ENCODE data around the gene THTPA.

Gene THTPA

DNA sequence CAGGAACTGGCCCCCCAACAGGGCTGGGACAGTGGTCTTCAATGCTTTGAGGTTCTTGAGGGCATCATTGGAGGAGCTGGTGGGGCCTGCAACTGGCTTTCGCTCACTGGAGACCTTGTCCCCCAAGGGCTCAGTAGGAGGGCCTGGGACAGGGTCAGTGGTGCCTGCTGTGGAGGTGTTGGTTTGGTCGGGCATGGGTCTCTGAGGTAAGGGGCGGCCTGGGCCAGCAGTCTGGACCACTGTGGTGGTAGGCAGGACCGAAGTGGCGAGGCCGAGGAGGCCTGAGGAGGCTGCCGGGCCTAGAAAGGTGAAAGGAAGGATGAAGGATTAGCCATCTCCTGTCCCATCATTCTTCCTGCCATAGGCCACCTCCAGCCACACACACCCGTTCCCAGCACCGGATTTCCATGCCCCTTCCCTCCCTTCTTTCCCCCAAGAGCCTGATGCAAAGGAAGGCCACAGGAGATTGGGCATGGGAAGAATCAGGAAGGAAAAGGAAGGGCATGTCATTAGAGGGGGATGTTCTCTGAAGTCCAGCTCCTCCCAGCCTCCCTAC is 33.4 kb upstream of the THTPA start:
- FAIRE-seq = no peak
- no peak for TF ChIP-seq POLR2AphosphoS5 (IDR thresholded peaks at IDR 0.05; ENCODE audit: low read depth, low read length)
- no peak for TF ChIP-seq POLR2A (IDR thresholded peaks at IDR 0.05; ENCODE audit: low read depth, low read length)
- TF ChIP-seq TAF1 (IDR thresholded peaks at IDR 0.05; ENCODE audit: borderline replicate concordance, low read depth, low read length) = no peak

DNA sequence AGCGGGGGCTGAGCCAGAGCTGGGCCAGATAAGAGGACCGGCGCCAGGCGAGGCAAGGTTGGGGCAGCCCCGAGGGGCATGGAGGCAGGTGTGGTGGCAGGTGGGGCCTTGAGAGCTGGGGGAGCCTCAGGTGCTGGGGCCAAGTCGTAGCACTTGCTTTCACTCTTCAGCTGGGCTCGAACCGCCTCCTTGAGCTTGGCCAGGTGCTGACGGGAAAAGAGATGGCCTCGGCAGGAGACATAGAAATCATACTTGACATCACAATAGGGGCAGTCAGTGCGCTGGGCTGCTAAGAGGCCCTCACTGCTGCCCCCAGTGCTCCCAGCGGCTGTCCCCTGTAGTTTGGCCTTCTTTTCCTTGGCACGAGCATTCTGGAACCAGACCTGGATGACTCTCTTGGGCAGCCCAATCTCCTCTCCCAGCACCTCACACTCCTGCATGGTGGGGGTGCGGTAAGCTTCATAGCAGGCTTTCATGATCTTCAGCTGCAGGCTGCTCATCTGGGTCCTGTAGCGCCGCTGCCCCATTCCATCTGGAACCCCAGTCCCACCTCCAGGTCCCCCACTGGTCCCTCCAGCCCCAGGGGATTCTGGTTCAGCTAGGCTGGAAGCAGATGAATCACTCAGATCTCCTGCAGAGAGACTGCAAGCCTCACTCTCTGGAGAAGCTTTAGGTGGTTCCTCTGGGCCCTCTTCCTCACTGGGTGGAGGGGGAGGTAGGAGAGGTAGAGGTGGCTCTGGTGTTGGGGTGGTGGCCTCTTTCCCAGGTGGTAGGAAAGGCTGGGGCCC is 32.6 kb upstream of the THTPA start:
- TF ChIP-seq POLR2AphosphoS5 (IDR thresholded peaks at IDR 0.05; ENCODE audit: low read depth, low read length) = no peak
- no peak for TF ChIP-seq POLR2A (IDR thresholded peaks at IDR 0.05; ENCODE audit: low read depth, low read length)
- TF ChIP-seq TAF1 (IDR thresholded peaks at IDR 0.05; ENCODE audit: borderline replicate concordance, low read depth, low read length) = no peak
- no peak for DNase-seq (ENCODE audit: insufficient read length)
- no peak for FAIRE-seq

More for the DNA sequence above, 33.4 kb upstream of the THTPA start:
- no peak for DNase-seq (ENCODE audit: insufficient read length)

DNA sequence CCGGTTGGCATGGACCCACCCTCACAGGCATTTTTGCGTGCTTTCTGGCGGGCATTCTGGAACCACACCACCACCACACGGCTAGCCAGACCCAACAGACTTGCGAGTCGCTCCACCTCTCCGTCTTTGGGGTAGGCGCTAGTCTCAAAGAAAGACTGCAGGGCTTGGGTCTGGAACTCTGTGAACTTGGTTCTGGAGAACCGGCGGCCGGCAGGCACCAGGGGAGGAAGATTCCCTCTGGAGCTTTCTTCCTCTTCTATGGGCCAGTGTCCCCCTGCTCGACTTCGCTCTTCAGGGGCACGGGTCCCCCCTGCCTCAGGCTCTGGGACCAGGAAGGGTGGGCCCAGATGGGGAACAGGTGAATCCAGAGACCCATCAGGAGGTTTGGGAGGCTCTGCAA is 31.1 kb upstream of the THTPA start:
- FAIRE-seq (no peak), DNase-seq (ENCODE audit: insufficient read length) (no peak)
- TF ChIP-seq POLR2A (IDR thresholded peaks at IDR 0.05; ENCODE audit: low read depth, low read length) (no peak), POLR2AphosphoS5 (IDR thresholded peaks at IDR 0.05; ENCODE audit: low read depth, low read length) (no peak), TAF1 (IDR thresholded peaks at IDR 0.05; ENCODE audit: borderline replicate concordance, low read depth, low read length) (no peak)

DNA sequence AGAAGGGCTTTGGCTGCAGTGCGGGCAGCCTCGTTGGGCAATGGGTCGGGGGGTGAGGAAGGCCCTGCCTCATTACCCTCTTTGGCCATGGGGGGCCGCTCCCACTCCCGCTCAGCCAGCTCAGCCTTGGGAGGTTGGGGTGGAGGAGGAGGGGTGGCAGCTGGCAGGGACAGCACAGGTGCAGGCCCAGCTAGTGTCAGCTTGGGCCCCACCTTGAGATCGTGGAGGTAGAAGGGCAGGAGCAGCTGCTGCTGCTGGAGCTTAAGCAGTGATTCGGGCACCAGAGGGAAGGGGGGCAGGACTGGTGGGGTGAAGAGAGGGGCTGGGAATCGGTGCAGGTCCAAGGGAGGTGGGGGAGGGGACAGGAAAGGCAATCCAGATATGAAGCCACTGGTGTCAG is 30.5 kb upstream of the THTPA start:
- TF ChIP-seq TAF1 (IDR thresholded peaks at IDR 0.05; ENCODE audit: borderline replicate concordance, low read depth, low read length) = no peak
- no peak for TF ChIP-seq POLR2A (IDR thresholded peaks at IDR 0.05; ENCODE audit: low read depth, low read length)
- TF ChIP-seq POLR2AphosphoS5 (IDR thresholded peaks at IDR 0.05; ENCODE audit: low read depth, low read length) = no peak
- DNase-seq (ENCODE audit: insufficient read length) (no peak), FAIRE-seq (no peak)

DNA sequence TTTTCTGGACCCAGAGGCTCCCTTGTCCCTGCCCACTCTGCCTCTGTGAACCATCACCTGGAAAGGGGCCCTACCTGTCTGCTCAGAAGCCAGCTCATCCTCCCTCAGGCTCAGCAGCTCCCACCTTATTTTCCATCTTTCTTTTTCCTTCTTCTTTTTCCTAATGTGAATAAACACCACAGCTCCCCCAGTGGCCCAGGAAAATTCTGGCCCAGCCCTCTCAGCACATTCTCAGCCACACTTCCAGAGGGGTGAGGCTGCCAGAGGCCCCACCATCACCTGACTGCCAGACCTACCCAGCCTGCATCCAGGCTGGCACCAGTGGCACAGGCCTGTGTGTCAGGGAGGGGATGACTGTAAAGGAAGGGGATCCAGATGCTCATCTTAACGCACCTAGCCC is 27.5 kb upstream of the THTPA start:
- FAIRE-seq = no peak
- DNase-seq (ENCODE audit: insufficient read length) = no peak
- no peak for TF ChIP-seq POLR2AphosphoS5 (IDR thresholded peaks at IDR 0.05; ENCODE audit: low read depth, low read length)
- TF ChIP-seq TAF1 (IDR thresholded peaks at IDR 0.05; ENCODE audit: borderline replicate concordance, low read depth, low read length) = no peak
- TF ChIP-seq POLR2A (IDR thresholded peaks at IDR 0.05; ENCODE audit: low read depth, low read length) = no peak

DNA sequence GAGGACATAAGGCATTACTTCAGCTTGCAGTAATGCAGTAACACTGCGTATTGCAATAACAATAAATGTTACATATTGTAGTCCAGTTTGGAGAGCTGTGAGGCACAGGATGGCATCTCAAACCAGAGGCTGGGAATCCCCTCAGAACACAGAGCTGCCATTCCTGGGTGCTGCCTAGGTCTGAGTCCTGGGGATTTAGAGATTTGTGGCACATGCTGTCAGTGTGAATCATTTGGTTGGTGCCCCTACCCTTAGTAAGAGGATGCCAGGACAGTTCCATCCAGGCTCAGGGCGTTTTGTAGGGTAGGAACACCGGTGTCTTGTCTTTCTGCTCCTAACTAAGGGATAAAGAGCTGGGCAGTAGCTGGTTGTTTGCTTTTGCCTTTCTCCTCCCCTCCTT is 27.1 kb upstream of the THTPA start:
- no peak for FAIRE-seq
- TF ChIP-seq POLR2A (IDR thresholded peaks at IDR 0.05; ENCODE audit: low read depth, low read length) (no peak), TAF1 (IDR thresholded peaks at IDR 0.05; ENCODE audit: borderline replicate concordance, low read depth, low read length) (no peak), POLR2AphosphoS5 (IDR thresholded peaks at IDR 0.05; ENCODE audit: low read depth, low read length) (no peak)
- no peak for DNase-seq (ENCODE audit: insufficient read length)

DNA sequence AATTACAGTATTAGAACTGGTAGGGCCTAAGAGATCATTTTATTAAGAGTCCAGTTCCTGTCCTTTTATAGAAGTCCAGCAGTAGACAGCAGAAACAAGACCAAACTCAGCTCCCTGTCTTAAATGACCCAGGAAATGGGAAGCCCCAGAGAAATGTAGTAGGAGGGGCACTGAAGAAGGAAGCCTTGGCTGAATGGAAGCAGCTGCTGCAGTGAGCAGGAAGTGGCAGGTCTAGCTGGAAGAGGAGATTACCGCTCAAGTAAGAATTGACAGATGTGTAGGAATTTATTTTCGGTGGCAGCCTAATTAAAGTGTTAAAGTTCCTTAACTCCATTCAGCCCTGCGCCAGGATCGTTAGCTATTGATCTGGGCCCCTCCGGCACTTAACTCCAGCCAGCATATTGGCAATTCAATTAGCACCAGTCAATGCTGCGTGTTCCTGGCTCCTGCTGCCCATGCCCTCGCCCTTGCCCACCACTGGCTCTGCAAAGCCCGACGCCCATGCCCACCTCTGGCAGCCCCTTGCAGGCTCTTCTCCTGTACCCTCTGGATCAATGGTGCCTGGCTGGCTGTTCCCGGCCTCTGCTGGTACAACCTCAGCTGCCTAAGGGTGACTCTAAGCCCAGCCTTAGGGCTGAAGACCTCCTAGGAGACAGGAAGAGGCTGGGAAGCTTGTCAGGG is 25.6 kb upstream of the THTPA start:
- DNase-seq (ENCODE audit: insufficient read length) = no peak
- no peak for FAIRE-seq
- TF ChIP-seq TAF1 (IDR thresholded peaks at IDR 0.05; ENCODE audit: borderline replicate concordance, low read depth, low read length) (no peak), POLR2A (IDR thresholded peaks at IDR 0.05; ENCODE audit: low read depth, low read length) (no peak), POLR2AphosphoS5 (IDR thresholded peaks at IDR 0.05; ENCODE audit: low read depth, low read length) (no peak)

DNA sequence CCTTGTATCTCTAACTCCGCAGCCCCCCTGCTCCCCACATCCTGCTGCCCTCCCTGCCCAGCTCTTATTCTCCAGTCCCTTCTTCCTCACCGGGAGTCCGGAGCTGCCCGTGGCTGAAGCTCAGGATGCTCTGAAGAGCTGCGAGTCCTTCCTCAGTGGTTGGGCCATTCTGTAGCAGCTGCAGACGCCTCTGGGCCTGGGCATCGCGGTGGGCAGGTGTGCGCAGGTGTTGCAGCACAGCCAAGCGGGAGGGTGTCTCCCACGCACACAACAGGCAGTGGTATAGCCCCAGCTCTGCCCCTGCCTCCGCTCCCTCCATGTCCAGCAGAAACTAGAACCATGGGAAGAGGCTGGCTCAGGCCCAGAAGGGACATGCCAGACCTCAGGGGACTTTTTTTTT is 24.7 kb upstream of the THTPA start:
- no peak for DNase-seq (ENCODE audit: insufficient read length)
- no peak for FAIRE-seq
- TF ChIP-seq TAF1 (IDR thresholded peaks at IDR 0.05; ENCODE audit: borderline replicate concordance, low read depth, low read length) (no peak), POLR2AphosphoS5 (IDR thresholded peaks at IDR 0.05; ENCODE audit: low read depth, low read length) (no peak), POLR2A (IDR thresholded peaks at IDR 0.05; ENCODE audit: low read depth, low read length) (no peak)

DNA sequence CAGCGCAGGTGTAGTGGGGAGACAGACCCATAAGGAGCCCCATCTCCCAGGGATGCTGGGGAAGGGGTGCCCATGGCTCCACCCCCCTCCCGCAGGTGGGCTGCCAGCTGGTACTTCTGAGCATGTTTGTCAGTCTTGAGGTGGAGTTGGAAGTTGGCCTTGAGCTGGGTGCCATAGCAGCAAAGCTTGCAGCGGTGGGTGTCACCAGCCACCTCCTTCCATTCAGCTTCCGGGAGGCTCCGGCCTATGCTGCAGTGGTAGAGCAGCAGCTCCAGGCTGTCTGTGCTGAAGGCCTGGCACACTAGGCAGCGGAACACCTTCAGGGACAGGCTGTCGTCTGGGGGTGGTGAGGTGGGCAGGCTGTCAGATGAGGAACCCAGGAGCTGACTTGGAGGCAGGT is 23.4 kb upstream of the THTPA start:
- TF ChIP-seq POLR2A (IDR thresholded peaks at IDR 0.05; ENCODE audit: low read depth, low read length) (no peak), TAF1 (IDR thresholded peaks at IDR 0.05; ENCODE audit: borderline replicate concordance, low read depth, low read length) (no peak), POLR2AphosphoS5 (IDR thresholded peaks at IDR 0.05; ENCODE audit: low read depth, low read length) (no peak)
- no peak for FAIRE-seq
- no peak for DNase-seq (ENCODE audit: insufficient read length)

DNA sequence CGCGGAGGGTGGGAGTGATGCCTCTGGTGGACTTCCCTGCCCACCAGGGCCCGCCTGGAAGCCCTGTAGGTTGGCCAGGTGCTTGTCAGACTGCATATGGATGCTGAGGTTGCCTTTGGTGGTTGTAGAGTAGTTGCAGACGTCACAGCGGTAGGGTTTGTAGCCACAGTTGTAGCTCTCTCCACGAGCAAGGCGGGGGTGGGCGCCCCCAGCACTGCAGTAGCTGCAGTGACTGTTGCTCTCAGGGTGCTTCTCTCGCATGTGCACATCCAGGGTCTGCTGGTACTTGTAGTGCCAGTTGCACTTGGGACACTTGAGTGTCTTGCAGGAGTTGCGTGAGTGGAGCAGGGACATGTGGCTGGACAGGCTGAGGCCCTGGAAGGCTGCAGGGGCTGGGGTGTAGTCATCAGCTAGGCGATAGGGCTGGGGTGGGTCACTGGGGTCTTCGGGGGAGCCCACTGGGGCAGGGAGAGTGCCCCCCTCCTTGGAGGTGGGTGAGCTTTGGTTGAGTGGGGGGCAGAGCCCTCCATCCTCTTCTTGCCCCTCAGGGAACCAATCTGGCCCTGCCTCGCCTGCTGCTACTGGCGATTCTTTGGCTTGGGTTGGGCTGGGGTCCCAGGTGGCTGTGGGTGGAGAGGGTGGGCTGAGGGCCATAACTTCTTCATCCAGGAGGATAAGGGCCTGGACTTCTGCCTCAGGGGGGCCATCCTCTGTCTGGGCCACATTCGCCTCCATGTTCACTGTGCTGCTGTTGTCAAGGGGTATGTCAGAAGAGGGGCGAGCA is 22.2 kb upstream of the THTPA start:
- DNase-seq (ENCODE audit: insufficient read length) (no peak), FAIRE-seq (no peak)
- TF ChIP-seq POLR2AphosphoS5 (IDR thresholded peaks at IDR 0.05; ENCODE audit: low read depth, low read length) (no peak), TAF1 (IDR thresholded peaks at IDR 0.05; ENCODE audit: borderline replicate concordance, low read depth, low read length) (no peak), POLR2A (IDR thresholded peaks at IDR 0.05; ENCODE audit: low read depth, low read length) (no peak)

DNA sequence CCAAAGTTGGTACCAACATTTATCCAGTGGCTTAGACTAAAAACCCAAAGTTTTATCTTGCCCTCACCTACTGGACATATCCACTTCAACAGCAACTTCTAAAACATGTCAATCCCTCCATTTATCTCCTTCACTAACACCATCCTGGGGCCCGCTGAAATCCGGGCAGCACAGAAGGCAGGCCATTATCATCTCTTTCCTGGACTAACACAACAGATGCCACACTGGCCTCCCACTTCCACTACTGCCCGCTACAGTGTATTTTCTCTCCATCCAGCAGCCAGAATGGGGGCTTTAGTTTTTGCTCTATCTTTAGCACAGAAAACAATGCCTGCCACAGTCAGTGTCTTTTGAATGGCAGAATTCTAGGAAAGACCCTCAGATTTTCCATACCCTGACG is 20.1 kb upstream of the THTPA start:
- FAIRE-seq (no peak), DNase-seq (ENCODE audit: insufficient read length) (no peak)
- TF ChIP-seq POLR2A (IDR thresholded peaks at IDR 0.05; ENCODE audit: low read depth, low read length) = no peak
- TF ChIP-seq TAF1 (IDR thresholded peaks at IDR 0.05; ENCODE audit: borderline replicate concordance, low read depth, low read length) = no peak
- no peak for TF ChIP-seq POLR2AphosphoS5 (IDR thresholded peaks at IDR 0.05; ENCODE audit: low read depth, low read length)
